DND-41 (cell line): ENCODE results near the gene OTOS.

ENCODE experiments used
- EZH2 ChIP-seq: IDR thresholded peaks from 3 replicates; pipeline ENCODE4 v1.6.1; 2012; ENCODE audit warnings: borderline replicate concordance, low read depth, mild to moderate bottlenecking, moderate library complexity, low read length, inconsistent platforms; ENCODE audit not compliant: severe bottlenecking
- TF ChIP-seq, protein P1 (sequence below): IDR thresholded peaks from 2 replicates; pipeline ENCODE4 v1.5.1; 2012; ENCODE audit warnings: borderline replicate concordance, low read length, moderate library complexity, mild to moderate bottlenecking; ENCODE audit not compliant: poor library complexity, severe bottlenecking; ENCODE audit errors: extremely low read depth

DNA sequence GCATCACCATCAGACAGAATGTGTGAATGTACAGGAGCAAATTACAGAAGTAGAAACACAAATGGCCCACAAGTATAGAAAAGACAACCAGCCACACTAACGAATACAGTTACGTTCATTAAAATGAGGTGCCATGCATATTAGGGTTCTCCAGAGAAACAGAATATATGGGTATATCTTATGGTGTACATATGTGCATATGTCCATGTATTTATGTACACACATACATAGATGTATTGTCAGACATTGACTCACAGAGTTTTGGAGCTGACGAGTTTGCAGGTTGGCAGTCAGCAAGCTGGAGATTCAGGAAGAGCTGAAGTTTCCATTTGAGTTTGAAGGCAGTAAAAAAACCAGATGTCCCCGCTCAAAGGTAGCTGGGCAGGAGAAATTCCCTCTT lies 37.3 kb downstream of the OTOS start:
- TF ChIP-seq, protein P1, sequence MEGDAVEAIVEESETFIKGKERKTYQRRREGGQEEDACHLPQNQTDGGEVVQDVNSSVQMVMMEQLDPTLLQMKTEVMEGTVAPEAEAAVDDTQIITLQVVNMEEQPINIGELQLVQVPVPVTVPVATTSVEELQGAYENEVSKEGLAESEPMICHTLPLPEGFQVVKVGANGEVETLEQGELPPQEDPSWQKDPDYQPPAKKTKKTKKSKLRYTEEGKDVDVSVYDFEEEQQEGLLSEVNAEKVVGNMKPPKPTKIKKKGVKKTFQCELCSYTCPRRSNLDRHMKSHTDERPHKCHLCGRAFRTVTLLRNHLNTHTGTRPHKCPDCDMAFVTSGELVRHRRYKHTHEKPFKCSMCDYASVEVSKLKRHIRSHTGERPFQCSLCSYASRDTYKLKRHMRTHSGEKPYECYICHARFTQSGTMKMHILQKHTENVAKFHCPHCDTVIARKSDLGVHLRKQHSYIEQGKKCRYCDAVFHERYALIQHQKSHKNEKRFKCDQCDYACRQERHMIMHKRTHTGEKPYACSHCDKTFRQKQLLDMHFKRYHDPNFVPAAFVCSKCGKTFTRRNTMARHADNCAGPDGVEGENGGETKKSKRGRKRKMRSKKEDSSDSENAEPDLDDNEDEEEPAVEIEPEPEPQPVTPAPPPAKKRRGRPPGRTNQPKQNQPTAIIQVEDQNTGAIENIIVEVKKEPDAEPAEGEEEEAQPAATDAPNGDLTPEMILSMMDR = no peak
- no peak for TF ChIP-seq EZH2
